Psoas muscle (tissue), 8 donors: ENCODE data around the gene SPIB. TPM values are rescaled to one million over a fixed set of nuclear protein-coding genes. Genes with fewer than 3 reads are reported as not detected.

Source experiments
- ATAC-seq, 4 donors: fragments of 200-7000 bp; cut with Tn5 transposase; one replicate each; pipeline ENCODE4 v1.9.1; 2020; ENCODE audit warnings: moderate library complexity in 3 of 4, mild to moderate bottlenecking in 2 of 4
- DNase-seq, 2 donors: peaks; one replicate each; pipeline ENCODE4 v3.0.0-alpha.2; 2020
- H3K27ac ChIP-seq: fragments of 200-600 bp; one replicate; pipeline ENCODE4 v1.8.0; 2022
- H3K27me3 ChIP-seq, 3 donors: fragments of 200-600 bp in 1 of 3; one replicate each; pipeline versions ENCODE4 v1.6.1 to v1.8.0; 2013 to 2022; ENCODE audit warnings: low read length in 2 of 3, mild to moderate bottlenecking in 2 of 3, moderate library complexity in 1 of 3; ENCODE audit not compliant: insufficient read depth in 3 of 3
- H3K36me3 ChIP-seq, 2 donors: fragments of 200-600 bp in 1 of 2; one replicate each; pipeline versions ENCODE4 v1.6.1 to v1.8.0; 2013 to 2022; ENCODE audit warnings: low read depth in 1 of 2, mild to moderate bottlenecking in 1 of 2, moderate library complexity in 1 of 2; ENCODE audit not compliant: insufficient read depth in 1 of 2
- H3K4me1 ChIP-seq: fragments of 200-600 bp; one replicate; pipeline ENCODE4 v1.8.0; 2022
- H3K4me3 ChIP-seq: fragments of 200-600 bp; one replicate; pipeline ENCODE4 v1.8.0; 2022; ENCODE audit warnings: mild to moderate bottlenecking
- H3K9me3 ChIP-seq: fragments of 200-600 bp; one replicate; pipeline ENCODE4 v1.8.0; 2022
- WGBS, 3 donors: extraction: QIAGEN DNeasy Blood & Tissue Kit; methylation state at CpG; one replicate each; pipeline versions ENCODE4 v1.1.6 to v1.1.7; 2013; 5-methylcytosine and 5-hydroxymethylcytosine counted together
- intact Hi-C, 2 donors: fragments of 100-400 bp; cut with DNase I; formaldehyde crosslinking; loops; one replicate each; pipeline versions ENCODE4 v1.11.0 to v1.14.2; 2022
- polyA plus RNA-seq, 3 donors: library from polyadenylated mRNA; stranded (reverse); fragments of 200-250 nt; gene quantifications; one replicate each; pipeline ENCODE4 v1.2.3, GENCODE V29; 2013
- total RNA-seq, 4 donors: library from RNA; stranded (reverse); fragmentation: NEBNext Ultra II Directional in 2 of 4; extraction: Animal tissue kit (Norgen Biotek cat#: 25700) in 2 of 4; gene quantifications; one replicate each; pipeline versions ENCODE4 v1.2.1 to v1.2.4, GENCODE V29; 2021 to 2023
- TF ChIP-seq, protein P1 (sequence below): fragments of 200-600 bp; IDR thresholded peaks from one replicate; pipeline ENCODE4 v1.8.0; 2022; ENCODE audit warnings: antibody characterized with exemption
- donor health status: healthy with polysubstance abuse.
- donor health status: DM: no; HTN: no; CAD: no; lungs with moderate emphysema.
- donor health status: Bipolar disorder and iron deficiency.
- donor health status: healthy.
- donor health status: DM: yes; HTN: yes; CAD: no.
- donor health status: DM: no; HTN: no; CAD: no.
- donor health status: DM: no; HTN: no; CAD: no.
- donor health status: DM: yes; HTN: yes; CAD: no.

The SPIB gene
- total and polyA plus RNA-seq, 7 donors = 0.05 to 0.44 (median 0.11) TPM; not detected in 2

DNA sequence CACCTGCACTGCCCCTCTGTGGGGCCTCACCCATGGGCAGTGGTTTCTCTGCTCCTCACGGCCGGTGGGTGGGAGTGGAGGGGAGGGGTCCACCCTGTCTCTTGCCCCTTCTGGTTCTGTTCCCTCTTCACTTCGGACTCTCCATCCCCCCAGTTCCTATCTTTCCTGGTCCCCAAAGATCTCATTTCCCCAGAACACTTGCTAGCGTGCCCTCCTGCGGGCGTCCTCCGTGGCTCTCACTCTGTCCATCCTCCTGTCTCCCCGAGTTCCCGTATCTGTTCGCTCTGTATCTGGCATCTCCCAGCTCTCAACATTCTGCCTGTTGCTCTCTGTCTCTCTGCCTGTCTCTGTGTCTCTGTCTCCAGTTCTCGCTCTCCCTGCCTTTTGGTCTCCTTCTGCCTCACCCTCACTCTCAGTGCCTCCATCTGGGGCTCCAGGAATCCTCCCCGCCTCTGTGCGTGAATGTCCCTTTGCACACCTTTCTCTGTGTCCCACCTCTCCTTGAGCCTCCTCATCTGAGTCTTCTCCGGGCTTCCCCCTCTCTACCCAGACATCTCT is 363 bp downstream of the SPIB start:
- DNase-seq (no peak), ATAC-seq (no peak)
- H3K4me1 ChIP-seq = peaks cover 7% of the 10 kb centered on the region
- peaks cover 0 to 24% (median 9%) of the 10 kb centered on the region in 3 donors for H3K27me3 ChIP-seq
- 8 to 19% (median 11%) methylated on average over 14 of the region's 14 CpGs for WGBS, 3 donors
- H3K9me3 ChIP-seq = no peaks in the 10 kb centered on the region
- no peaks in the 10 kb centered on the region for H3K36me3 ChIP-seq
- H3K4me3 ChIP-seq = peak overlapping the region; percentile 44
- TF ChIP-seq, protein P1, sequence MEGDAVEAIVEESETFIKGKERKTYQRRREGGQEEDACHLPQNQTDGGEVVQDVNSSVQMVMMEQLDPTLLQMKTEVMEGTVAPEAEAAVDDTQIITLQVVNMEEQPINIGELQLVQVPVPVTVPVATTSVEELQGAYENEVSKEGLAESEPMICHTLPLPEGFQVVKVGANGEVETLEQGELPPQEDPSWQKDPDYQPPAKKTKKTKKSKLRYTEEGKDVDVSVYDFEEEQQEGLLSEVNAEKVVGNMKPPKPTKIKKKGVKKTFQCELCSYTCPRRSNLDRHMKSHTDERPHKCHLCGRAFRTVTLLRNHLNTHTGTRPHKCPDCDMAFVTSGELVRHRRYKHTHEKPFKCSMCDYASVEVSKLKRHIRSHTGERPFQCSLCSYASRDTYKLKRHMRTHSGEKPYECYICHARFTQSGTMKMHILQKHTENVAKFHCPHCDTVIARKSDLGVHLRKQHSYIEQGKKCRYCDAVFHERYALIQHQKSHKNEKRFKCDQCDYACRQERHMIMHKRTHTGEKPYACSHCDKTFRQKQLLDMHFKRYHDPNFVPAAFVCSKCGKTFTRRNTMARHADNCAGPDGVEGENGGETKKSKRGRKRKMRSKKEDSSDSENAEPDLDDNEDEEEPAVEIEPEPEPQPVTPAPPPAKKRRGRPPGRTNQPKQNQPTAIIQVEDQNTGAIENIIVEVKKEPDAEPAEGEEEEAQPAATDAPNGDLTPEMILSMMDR = no peak
- no peak overlapping the region for H3K27ac ChIP-seq
- intact Hi-C loops = no loop called here

DNA sequence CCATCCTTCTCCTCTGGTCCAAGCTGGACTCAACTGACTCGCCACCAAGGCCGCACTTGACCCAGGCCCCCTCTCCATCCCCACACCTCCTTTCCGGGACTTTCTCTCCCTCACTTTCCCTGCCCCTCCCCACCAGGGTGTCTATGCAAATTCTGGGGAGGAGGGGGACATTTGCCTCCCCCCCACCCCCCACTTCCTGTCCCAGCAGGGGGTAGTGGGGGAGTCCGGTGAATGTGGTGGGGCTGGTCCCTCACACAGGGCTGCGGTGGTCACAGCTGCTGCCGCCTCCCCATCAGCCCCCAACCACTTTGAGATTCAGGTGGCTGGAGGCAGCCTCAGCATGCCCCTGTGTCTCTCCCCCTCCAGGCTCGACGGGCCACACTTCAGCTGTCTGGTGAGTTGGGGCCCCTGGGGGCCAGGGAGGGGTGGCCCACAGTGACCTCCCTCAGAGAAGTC is 870 bp downstream of the SPIB start:
- Histone ChIP-seq H3K4me1 (peaks cover 7% of the 10 kb centered on the region), H3K36me3 (no peaks in the 10 kb centered on the region), H3K27ac (no peak overlapping the region), H3K9me3 (no peaks in the 10 kb centered on the region), H3K4me3 (no peak overlapping the region), H3K27me3 (peaks cover 0 to 24% (median 9%) of the 10 kb centered on the region in 3 donors)
- intact Hi-C loops = no loop called here
- DNase-seq (peak in 1 of 2 donors; percentile 46), ATAC-seq (no peak)
- WGBS, 3 donors = 26 to 37% (median 26%) methylated on average over 6 to 8 of the region's 8 CpGs
- TF ChIP-seq, protein P1 = no peak

DNA sequence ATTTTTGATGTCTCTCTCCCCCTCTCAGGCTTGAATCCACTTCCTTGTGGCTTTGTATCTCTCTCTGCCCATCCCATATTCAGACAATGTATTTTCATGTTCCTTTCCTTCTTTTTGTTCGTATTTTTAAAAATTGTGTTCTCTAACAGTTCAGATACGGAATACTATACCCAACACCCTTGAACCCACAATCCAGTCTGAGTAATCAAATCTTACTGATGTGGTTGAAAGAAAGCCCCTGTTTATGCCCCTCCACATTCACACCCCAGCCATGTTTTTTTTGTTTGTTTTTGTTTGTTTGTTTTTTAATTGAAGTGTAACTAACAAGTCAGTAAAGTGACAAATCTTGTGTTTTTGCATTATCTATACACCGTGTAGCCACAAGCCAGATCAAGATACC is 1.4 kb downstream of the SPIB start:
- ATAC-seq (no peak), DNase-seq (no peak)
- WGBS, 3 donors = 44 to 60% (median 47%) methylated on average over 3 of the region's 3 CpGs
- TF ChIP-seq, protein P1 = no peak
- H3K36me3 ChIP-seq = no peaks in the 10 kb centered on the region
- intact Hi-C loops = no loop called here
- no peak overlapping the region for H3K27ac ChIP-seq
- H3K9me3 ChIP-seq = no peaks in the 10 kb centered on the region
- H3K4me3 ChIP-seq = no peak overlapping the region
- peaks cover 7% of the 10 kb centered on the region for H3K4me1 ChIP-seq
- H3K27me3 ChIP-seq = peaks cover 0 to 24% (median 9%) of the 10 kb centered on the region in 3 donors

DNA sequence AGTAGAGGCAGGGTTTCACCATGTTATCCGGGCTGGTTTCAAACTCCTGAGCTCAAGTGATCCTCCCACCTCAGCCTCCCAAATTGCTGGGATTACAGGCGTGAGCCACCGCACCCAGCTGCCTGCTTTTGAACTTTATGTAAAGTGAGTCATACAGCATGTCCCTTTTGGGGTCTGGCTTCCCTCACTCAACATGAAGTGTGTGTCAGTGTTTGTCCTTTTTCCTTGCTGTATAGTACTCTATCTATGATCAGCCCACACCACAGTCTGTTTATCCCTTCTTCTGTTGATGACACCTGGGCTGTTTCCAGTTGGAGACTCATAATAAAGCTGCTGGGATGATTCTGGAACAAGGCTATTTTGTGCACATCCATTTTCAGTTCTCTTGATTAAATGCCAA is 2.1 kb downstream of the SPIB start:
- ATAC-seq = no peak
- TF ChIP-seq, protein P1 = no peak
- H3K27me3 ChIP-seq = peaks cover 0 to 24% (median 9%) of the 10 kb centered on the region in 3 donors
- H3K4me3 ChIP-seq = no peak overlapping the region
- no peak overlapping the region for H3K27ac ChIP-seq
- DNase-seq = no peak
- H3K36me3 ChIP-seq = no peaks in the 10 kb centered on the region
- peaks cover 7% of the 10 kb centered on the region for H3K4me1 ChIP-seq
- H3K9me3 ChIP-seq = no peaks in the 10 kb centered on the region
- intact Hi-C loops = no loop called here
- 64 to 81% (median 65%) methylated on average over 3 of the region's 3 CpGs for WGBS, 3 donors
